Bronchial epithelial cell (primary cell): ENCODE measurements around the gene LRRIQ3. TPM values are rescaled to one million over a fixed set of nuclear protein-coding genes. Genes with fewer than 3 reads are reported as not detected.
"Not testable (repeated sequence)": the region's sequence is repeated elsewhere in the genome, so short reads cannot be mapped to it uniquely, and the experiment has no call there.

Source experiments
- DNase-seq: peaks from one replicate; pipeline ENCODE4 v3.0.0-alpha.2; 2010; ENCODE audit warnings: low read depth
- FAIRE-seq: peaks from 2 replicates; lab custom pipeline; 2011; peaks lifted over from hg19 to GRCh38; lab: Jason Lieb, UNC
- H3K27me3 ChIP-seq: 2 replicates; pipeline ENCODE4 v1.5.1; 2011; ENCODE audit warnings: low read length; ENCODE audit not compliant: control insufficient read depth, insufficient read depth
- H3K36me3 ChIP-seq: 2 replicates; pipeline ENCODE4 v1.5.1; 2011; ENCODE audit warnings: low read length; ENCODE audit not compliant: control insufficient read depth, insufficient read depth
- H3K4me3 ChIP-seq: 2 replicates; pipeline ENCODE4 v1.5.1; 2011; ENCODE audit warnings: mild to moderate bottlenecking, low read depth, low read length, control low read depth
- total RNA-seq: library from RNA; depleted of rRNA; stranded (reverse); fragments of >200 nt; gene quantifications from 2 replicates; pipeline ENCODE4 v1.2.1, GENCODE V29; 2014
- TF ChIP-seq, protein P1 (sequence below): IDR thresholded peaks from 2 replicates; pipeline ENCODE4 v1.5.1; 2011; ENCODE audit warnings: mild to moderate bottlenecking, moderate library complexity, low read length, control low read depth, inconsistent platforms; ENCODE audit not compliant: insufficient read depth, severe bottlenecking

Gene LRRIQ3
- total RNA-seq, 1 donor from 2014 or later = 0.53 TPM

DNA sequence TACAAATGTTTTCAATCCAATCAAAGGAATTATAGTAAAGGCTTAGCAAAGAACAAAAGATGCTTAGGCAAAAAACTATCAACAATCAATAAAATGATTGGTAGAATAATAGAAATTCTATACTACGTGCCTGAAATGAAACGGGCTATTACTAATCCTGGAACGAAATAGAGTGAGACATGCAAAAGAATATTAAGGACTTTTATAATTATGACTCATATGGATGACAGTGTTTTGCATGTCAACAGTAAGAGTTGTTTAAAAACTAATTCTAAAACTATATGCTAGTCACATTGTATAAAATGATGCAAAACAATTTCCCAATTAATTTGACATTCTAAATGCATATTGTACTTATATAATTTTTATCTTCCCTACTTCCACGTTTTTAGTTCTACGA, 35.6 kb downstream of the LRRIQ3 start:
- no peaks in the 10 kb centered on the region for H3K36me3 ChIP-seq
- DNase-seq (peak; percentile 18), FAIRE-seq (no peak)
- no peaks in the 10 kb centered on the region for H3K27me3 ChIP-seq
- TF ChIP-seq, protein P1, sequence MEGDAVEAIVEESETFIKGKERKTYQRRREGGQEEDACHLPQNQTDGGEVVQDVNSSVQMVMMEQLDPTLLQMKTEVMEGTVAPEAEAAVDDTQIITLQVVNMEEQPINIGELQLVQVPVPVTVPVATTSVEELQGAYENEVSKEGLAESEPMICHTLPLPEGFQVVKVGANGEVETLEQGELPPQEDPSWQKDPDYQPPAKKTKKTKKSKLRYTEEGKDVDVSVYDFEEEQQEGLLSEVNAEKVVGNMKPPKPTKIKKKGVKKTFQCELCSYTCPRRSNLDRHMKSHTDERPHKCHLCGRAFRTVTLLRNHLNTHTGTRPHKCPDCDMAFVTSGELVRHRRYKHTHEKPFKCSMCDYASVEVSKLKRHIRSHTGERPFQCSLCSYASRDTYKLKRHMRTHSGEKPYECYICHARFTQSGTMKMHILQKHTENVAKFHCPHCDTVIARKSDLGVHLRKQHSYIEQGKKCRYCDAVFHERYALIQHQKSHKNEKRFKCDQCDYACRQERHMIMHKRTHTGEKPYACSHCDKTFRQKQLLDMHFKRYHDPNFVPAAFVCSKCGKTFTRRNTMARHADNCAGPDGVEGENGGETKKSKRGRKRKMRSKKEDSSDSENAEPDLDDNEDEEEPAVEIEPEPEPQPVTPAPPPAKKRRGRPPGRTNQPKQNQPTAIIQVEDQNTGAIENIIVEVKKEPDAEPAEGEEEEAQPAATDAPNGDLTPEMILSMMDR = no peak
- H3K4me3 ChIP-seq = no peak overlapping the region

DNA sequence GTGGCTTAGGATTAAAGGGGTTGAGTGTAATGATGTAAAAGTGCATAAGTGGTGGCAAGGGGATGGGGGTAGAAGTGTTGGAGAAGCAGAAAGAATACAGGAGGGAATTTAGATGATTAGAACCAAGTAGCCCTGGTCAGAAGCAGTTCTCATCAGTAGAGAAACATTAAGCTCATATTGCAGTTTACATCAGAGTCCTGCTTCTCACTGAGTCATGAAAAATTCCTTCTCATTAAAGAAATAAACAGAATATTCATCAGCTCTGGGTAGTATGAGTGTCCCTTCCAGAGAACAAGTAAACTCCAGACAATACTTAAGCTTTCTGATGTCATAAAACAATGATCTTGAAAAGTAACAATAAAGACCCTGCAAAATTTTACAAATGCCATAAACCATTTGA, 36.5 kb downstream of the LRRIQ3 start:
- no peaks in the 10 kb centered on the region for H3K27me3 ChIP-seq
- FAIRE-seq (no peak), DNase-seq (peak; percentile 37)
- H3K36me3 ChIP-seq = no peaks in the 10 kb centered on the region
- TF ChIP-seq, protein P1 = no peak
- H3K4me3 ChIP-seq = no peak overlapping the region

DNA sequence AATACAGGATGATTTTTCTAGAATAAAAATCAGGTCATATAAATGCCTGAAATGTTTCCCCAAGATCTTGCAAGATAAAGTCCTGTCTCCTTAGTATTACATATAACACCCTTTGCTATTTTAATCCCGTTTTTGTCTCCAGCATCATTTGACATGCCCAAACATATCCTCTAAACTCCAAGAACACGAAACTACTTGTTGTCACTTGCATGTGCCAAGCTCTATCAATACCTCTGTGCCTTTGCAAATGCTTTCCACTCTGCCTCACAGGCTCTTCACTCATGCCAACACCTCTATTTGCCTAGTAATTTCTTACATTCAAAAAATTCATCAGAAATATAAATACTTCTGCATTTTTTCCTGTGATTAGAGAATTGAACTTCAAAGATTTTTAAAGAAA, 37.9 kb downstream of the LRRIQ3 start:
- Histone ChIP-seq H3K4me3 (no peak overlapping the region), H3K36me3 (no peaks in the 10 kb centered on the region), H3K27me3 (no peaks in the 10 kb centered on the region)
- no peak for FAIRE-seq
- TF ChIP-seq, protein P1 = no peak
- peak; percentile 93 for DNase-seq

DNA sequence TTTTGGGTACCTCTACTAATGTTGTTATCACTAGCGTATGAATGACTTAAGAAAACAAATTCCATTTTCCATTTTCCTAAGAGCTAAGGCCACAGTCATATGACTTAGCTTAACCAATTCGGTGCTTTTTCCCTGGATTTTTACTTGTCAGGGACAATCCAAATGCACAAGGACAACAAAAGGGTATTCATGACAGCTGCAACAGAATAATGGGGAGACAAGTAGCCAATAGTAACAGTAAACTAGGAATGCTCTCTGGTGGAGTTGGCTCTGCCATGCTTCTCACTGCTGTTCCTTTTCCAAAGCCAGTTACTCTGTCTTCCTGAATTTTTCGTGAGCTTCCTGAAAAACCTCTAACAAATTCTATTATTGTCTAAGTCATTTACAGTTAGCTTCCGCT, 52.9 kb downstream of the LRRIQ3 start:
- no peaks in the 10 kb centered on the region for H3K27me3 ChIP-seq
- H3K36me3 ChIP-seq = no peaks in the 10 kb centered on the region
- H3K4me3 ChIP-seq = no peak overlapping the region
- FAIRE-seq (no peak), DNase-seq (no peak)
- TF ChIP-seq, protein P1 = no peak

DNA sequence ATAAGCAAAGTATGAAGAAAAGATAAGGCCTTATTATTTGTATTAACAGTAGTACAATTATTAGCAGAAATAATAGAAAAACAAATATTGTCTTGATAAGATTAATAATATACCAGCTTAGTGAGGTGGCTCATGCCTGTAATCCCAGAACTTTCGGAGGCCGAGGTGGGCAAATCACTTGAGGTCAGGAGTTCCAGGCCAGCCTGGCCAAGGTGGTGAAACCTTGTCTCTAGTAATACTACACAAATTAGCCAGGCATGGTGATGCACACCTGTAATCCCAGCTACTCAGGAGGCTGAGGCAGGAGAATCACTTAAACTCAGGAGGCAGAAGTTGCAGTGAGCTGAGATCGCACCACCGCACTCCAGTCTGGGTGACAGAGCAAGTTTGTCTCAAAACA, 80.6 kb downstream of the LRRIQ3 start:
- DNase-seq, H3K36me3 ChIP-seq, H3K4me3 ChIP-seq, FAIRE-seq, H3K27me3 ChIP-seq: not testable (repeated sequence)

DNA sequence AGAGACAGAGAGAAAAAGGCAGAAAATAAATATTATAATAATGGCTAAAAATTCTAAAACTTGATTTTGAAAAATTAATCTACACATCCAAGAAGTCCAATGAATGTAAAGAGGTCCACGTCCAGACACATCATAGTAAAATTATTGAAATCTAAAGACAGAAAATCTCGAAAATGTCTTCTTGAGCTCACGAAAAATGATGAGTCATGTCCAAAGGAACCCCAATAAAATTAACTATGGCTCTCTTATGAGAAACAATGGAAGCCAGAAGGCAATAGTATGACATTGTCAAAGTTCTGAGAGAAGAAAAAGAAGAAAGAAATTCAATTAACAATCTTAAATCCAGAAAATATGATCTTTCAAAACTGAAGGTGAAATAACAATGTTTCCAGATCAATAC, 84.6 kb downstream of the LRRIQ3 start:
- DNase-seq (no peak), FAIRE-seq (no peak)

More for the DNA sequence above, 84.6 kb downstream of the LRRIQ3 start:
- no peak overlapping the region for H3K4me3 ChIP-seq
- H3K36me3 ChIP-seq = no peaks in the 10 kb centered on the region
- no peaks in the 10 kb centered on the region for H3K27me3 ChIP-seq
- TF ChIP-seq, protein P1 = no peak
